ENCODE results near the gene PLCB1.
"Not testable (repeated sequence)": the region's sequence is repeated elsewhere in the genome, so short reads cannot be mapped to it uniquely, and the experiment has no call there.

Gene PLCB1

DNA sequence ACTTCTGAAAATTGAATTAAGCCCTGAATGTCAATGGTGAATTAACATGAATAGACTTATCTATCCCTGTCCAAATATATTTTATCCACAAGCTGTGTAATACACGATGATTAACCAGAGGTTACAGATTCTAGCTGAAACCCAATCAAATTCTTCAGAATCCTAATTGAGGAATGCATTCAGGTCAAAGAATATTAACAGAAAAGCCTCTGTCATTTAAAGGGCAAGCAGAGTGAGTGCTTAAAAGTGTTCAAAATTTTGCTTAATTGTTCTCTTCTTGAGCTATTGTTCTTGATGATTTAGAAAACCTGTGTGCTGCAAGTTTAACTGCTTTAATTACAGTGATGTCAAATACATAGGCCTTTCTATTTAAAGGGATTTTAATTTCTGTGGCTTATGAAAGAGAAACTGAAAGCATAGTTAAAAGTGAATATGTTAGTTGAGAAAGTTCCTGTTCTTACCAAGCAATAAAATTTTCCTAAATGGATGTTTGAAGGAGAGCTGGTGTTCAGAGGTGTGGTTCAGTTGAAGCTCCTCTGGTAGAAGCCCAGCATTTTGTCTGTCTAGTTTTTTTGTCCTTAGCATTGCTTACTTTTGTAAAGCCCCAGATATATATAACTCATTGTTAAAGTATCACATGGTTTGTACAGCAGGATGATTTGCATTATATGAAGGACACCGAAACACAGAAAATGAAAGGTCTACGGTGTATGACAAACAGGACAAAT, 470.5 kb downstream of the PLCB1 start:
- peak; percentile 25 for DNase-seq (ENCODE audit: low read depth)

- peak; percentile 52 for DNase-seq (ENCODE audit: low read depth)
These were observed 476.4 kb downstream of the PLCB1 start for GRCh38 chr20:8608470-8608869.

DNA sequence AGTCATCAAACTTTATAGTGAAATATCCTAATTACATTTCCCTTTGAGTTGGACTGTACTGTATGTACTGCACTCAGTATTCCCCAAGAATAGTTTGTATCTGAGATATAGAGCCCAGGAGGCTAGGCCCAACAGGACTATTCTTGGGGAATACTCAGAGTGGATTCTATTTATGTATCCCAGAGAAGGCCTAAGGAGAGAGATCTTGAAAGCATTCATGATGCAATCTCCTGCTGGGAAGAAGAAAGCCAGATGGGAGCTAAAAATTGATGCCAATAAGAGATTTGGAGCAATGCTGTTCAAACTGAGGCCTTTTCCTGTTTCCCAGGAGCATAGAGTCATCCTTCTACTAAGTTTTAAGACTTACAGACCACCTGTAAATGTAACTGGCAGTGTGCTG, 484.7 kb downstream of the PLCB1 start:
- peak; percentile 59 for DNase-seq (ENCODE audit: low read depth)

DNA sequence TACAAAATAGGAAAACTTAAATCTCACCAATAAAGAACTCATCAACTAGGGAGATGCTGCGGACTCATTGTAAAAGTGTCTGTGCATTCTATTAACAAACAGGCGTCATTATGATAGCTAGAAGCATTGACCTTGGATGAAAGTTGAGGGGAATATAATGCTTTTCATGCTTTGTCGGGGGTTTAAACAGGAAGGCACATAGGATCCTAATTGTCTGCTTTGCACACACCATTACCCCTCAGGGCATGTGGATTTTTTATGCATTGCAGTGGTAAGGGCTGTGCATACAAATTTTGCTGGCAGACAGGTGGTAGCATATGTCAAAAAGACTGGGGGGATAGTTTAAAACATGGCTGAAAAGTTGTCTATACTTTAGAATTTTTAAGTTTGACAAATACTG, 488.9 kb downstream of the PLCB1 start:
- no peak for DNase-seq (ENCODE audit: low read depth)

- no peak for DNase-seq (ENCODE audit: low read depth)
These were observed 492.0 kb downstream of the PLCB1 start for GRCh38 chr20:8624046-8624445.

- DNase-seq (ENCODE audit: low read depth) = no peak
These were observed 492.6 kb downstream of the PLCB1 start for GRCh38 chr20:8624616-8625015.

DNA sequence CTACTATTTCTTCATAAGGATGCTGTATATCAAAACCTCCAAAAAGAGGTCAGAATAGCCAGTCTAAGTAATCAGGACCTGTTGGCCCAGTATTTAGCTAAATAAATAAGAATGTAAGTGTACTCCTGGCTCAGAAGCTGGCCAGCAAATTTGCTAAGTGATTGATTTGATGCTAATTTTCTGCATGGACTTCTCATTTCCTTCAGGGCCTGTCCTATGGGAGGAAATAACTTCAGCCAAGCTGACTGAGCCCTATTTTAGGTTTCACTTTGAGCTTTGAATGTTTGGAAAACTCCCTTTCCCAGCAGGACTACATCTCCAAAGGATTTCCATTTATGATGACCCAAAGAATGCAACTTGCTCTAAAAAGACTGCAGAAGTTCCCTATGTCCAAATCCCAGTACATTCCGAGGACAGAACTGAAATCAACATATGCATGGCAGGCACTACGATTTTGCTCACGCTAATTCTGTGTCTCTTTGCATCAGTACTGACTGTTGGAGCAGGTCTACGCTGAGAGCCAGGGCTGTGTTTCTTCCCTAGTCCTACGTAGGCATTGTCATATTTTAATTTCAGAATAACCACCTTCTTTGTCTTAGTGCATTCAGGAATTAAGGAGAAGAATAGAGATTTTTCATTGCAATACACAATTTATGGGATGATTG, 495.4 kb downstream of the PLCB1 start:
- DNase-seq (ENCODE audit: low read depth) = peak; percentile 19

- DNase-seq (ENCODE audit: low read depth) = peak; percentile 63
These were observed 499.2 kb downstream of the PLCB1 start for GRCh38 chr20:8631271-8631670.

GRCh38 chr20:8633366-8633765, 501.3 kb downstream of the PLCB1 start:
- DNase-seq (ENCODE audit: low read depth) = peak; percentile 81

GRCh38 chr20:8635048-8635572, 503.0 kb downstream of the PLCB1 start:
- DNase-seq (ENCODE audit: low read depth) = no peak

DNA sequence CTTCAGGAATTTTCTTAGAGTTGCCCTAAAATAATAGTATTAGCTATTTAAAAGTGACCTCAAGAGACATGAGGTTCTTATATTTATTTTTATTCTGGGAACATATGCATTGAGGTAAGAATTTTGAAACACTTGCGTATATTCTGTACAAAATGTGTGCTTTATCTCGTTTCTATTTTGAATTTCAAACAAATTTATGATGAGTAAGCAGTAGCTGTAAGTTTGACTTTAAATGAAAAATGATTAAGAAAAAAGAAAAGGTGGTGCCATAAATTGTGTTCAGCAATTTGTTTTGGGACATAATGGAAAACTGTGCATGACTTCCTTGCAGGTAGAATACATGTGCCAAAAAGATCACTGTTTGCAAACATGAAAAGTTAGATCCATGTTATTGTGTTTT, 503.8 kb downstream of the PLCB1 start:
- no peak for DNase-seq (ENCODE audit: low read depth)

- DNase-seq (ENCODE audit: low read depth) = no peak
These were observed 507.2 kb downstream of the PLCB1 start for GRCh38 chr20:8639112-8639778.

DNA sequence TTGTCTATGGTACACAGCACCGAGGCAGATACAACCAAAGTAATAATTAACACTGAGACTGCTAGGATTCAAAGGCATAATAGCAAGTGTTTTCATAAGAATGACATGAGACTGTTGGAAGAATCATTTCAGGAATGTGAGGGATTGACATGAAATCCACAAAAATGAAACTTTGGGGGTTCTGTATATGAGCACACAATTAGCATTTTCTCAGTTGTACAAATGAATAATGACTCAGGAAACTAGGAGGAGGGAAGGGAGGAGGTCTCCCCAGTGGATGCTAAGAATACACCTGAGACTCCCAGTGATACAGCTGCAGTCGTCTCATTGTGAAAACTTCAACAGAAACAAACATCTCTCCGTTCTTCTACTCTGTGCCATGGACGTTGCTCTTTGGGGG, 508.4 kb downstream of the PLCB1 start:
- DNase-seq (ENCODE audit: low read depth) = peak; percentile 62

DNA sequence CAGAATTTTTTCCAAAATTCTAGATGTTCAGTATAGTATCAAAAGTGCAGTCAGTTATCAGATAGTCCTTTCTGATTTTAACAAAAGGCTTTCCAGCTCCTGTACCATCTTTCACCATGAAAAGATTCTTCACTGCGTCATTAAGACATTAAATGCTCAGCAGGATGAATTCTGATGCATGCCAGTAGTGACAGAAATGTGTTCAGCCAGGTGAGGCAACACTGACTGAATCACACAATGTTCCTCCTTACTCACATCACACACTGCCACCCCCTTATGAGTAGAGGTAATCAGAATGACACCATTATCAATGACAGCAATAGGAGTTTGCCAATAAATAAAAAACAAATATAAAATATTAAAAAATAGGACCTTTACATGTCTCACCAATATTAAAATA, 510.2 kb downstream of the PLCB1 start:
- DNase-seq (ENCODE audit: low read depth) = no peak

DNA sequence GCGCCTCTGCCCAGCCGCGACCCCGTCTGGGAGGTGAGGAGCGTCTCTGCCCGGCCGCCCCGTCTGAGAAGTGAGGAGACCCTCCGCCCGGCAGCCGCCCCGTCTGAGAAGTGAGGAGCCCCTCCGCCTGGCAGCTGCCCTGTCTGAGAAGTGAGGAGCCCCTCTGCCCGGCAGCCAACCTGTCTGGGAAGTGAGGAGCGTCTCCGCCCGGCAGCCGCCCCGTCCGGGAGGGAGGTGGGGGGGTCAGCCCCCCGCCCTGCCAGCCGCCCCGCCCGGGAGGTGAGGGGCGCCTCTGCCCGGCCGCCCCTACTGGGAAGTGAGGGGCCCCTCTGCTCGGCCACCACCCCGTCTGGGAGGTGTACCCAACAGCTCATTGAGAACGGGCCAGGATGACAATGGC, 512.4 kb downstream of the PLCB1 start:
- DNase-seq (ENCODE audit: low read depth) = not testable (repeated sequence)

GRCh38 chr20:8645326-8645725, 513.3 kb downstream of the PLCB1 start:
- DNase-seq (ENCODE audit: low read depth) = no peak

GRCh38 chr20:8646033-8646441, 514.0 kb downstream of the PLCB1 start:
- peak; percentile 88 for DNase-seq (ENCODE audit: low read depth)

GRCh38 chr20:8646716-8647115, 514.6 kb downstream of the PLCB1 start:
- DNase-seq (ENCODE audit: low read depth) = peak; percentile 93

- no peak for DNase-seq (ENCODE audit: low read depth)
These were observed 515.9 kb downstream of the PLCB1 start for GRCh38 chr20:8647961-8648441.

DNA sequence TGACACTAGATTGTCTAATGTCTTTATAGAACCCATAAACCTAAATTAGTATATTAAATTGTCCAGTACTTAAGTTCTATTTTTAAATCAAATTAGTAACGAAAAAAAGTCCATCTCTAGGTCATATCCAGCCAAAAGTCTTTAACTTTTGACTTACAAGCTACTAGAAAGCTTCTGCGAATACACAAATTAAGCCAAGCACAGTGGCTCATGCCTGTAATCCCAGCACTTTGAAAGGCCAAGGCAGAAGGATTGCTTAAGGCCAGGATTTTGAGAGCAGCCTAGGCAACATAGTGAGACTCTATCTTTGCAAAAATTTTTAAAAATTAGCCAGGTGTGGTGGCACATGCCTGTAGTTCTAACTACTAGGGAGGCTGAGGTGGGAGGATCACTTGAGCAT, 516.4 kb downstream of the PLCB1 start:
- no peak for DNase-seq (ENCODE audit: low read depth)

- DNase-seq (ENCODE audit: low read depth) = peak; percentile 83
These were observed 520.3 kb downstream of the PLCB1 start for GRCh38 chr20:8652396-8652795.

GRCh38 chr20:8654486-8654885, 522.4 kb downstream of the PLCB1 start:
- DNase-seq (ENCODE audit: low read depth) = no peak

DNA sequence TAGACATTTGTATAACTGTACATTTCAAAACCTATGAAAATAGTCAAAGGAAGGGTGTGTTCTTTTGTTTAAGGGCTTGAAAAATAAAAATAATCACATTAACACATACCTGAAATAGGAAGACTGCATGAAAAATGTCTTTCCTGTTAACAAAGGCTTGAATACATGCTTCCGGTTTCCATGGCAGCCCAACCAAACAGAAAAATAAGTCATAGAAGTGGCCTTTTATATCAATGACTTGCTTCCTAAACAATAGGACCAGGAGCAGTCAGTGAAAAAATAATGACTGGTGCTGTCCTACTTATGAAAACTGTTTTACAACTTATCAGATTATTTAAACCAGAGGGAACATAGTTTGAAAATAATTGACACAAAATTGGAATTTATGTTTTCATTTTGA, 524.3 kb downstream of the PLCB1 start:
- DNase-seq (ENCODE audit: low read depth) = peak; percentile 46
